Nephron (organoid): Measurements from ENCODE around the gene CALN1.
"Not testable (repeated sequence)": the region's sequence is repeated elsewhere in the genome, so short reads cannot be mapped to it uniquely, and the experiment has no call there.

Source experiments
- H3K27ac Mint-ChIP-seq, 3 experiments: 2 replicates each; pipeline ENCODE4 v1.8.0; 2020; ENCODE audit warnings: mixed read lengths in 3 of 3, mild to moderate bottlenecking in 2 of 3, moderate library complexity in 1 of 3
- H3K27me3 Mint-ChIP-seq: 2 replicates; pipeline ENCODE4 v1.8.0; 2021; ENCODE audit warnings: low read depth, mild to moderate bottlenecking, moderate library complexity, mixed read lengths
- H3K36me3 Mint-ChIP-seq: 2 replicates; pipeline ENCODE4 v1.8.0; 2020; ENCODE audit warnings: low read depth, mixed read lengths
- H3K4me1 Mint-ChIP-seq: 2 replicates; pipeline ENCODE4 v1.8.0; 2020; ENCODE audit warnings: mixed read lengths
- H3K4me3 Mint-ChIP-seq, 3 experiments: 2 replicates each; pipeline ENCODE4 v1.8.0; 2020; ENCODE audit warnings: mild to moderate bottlenecking in 3 of 3, mixed read lengths in 3 of 3, moderate library complexity in 2 of 3
- H3K9me3 Mint-ChIP-seq: 2 replicates; pipeline ENCODE4 v1.8.0; 2020; ENCODE audit warnings: mixed read lengths
- TF ChIP-seq, protein P1 (sequence below), 3 experiments: fragments of 200-600 bp; sonication (generic); IDR thresholded peaks; one replicate each; pipeline ENCODE4 v1.5.0; 2021; ENCODE audit warnings: antibody characterized with exemption in 3 of 3; ENCODE audit not compliant: unreplicated experiment in 3 of 3

The CALN1 gene

GRCh38 chr7:72213769-72214168 lies 198.4 kb downstream of the CALN1 start:
- no peak overlapping the region for H3K4me3 Mint-ChIP-seq
- TF ChIP-seq, protein P1, sequence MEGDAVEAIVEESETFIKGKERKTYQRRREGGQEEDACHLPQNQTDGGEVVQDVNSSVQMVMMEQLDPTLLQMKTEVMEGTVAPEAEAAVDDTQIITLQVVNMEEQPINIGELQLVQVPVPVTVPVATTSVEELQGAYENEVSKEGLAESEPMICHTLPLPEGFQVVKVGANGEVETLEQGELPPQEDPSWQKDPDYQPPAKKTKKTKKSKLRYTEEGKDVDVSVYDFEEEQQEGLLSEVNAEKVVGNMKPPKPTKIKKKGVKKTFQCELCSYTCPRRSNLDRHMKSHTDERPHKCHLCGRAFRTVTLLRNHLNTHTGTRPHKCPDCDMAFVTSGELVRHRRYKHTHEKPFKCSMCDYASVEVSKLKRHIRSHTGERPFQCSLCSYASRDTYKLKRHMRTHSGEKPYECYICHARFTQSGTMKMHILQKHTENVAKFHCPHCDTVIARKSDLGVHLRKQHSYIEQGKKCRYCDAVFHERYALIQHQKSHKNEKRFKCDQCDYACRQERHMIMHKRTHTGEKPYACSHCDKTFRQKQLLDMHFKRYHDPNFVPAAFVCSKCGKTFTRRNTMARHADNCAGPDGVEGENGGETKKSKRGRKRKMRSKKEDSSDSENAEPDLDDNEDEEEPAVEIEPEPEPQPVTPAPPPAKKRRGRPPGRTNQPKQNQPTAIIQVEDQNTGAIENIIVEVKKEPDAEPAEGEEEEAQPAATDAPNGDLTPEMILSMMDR (IDR thresholded peaks at IDR 0.05; ENCODE audit: unreplicated experiment in 3 of 3) = no peak
- peaks cover 26% of the 10 kb centered on the region for H3K27me3 Mint-ChIP-seq
- no peaks in the 10 kb centered on the region for H3K9me3 Mint-ChIP-seq
- H3K36me3 Mint-ChIP-seq = no peaks in the 10 kb centered on the region
- H3K27ac Mint-ChIP-seq = no peak overlapping the region
- H3K4me1 Mint-ChIP-seq = no peaks in the 10 kb centered on the region

DNA sequence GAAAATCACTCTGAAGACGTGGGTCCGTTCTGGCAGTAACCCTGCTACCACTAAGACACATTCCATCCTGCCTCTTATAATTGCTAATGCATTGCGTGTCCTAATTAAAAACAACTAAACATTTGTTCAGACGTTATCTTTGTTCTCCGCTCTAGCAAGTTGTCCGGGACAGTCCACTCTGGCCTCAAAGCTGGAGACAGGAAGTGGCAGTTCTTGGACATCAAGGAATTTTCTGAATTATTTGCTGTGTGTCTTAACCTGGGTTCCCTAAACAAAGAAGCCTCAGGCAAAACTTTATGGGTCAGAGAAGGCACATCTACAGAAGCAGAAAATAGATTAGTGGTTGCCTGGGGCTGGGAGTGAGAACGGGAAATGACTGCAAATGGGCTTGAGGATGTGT lies 199.1 kb downstream of the CALN1 start:
- TF ChIP-seq, protein P1 (IDR thresholded peaks at IDR 0.05; ENCODE audit: unreplicated experiment in 3 of 3) = no peak
- no peak overlapping the region for H3K4me3 Mint-ChIP-seq
- no peaks in the 10 kb centered on the region for H3K9me3 Mint-ChIP-seq
- H3K4me1 Mint-ChIP-seq = no peaks in the 10 kb centered on the region
- H3K27me3 Mint-ChIP-seq = peaks cover 31% of the 10 kb centered on the region
- no peaks in the 10 kb centered on the region for H3K36me3 Mint-ChIP-seq
- no peak overlapping the region for H3K27ac Mint-ChIP-seq

DNA sequence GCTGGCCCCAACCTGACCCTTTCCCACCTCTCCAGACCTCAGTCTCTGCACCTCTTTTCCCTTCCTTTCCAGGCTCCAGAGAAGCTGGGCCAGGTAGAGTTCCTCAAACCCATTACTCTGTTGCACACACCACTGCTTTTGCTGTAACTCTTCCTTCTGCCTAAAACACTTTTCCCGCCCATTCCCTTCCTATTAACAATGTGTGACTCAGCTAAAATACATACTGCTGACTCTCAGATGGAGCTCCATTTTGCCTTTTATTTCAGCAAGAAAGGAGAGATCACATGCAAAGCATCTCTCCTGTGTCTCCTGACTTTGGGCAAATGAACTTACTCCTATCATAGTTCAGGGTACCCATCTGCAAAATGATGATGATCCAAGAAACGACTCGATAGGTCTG lies 201.0 kb downstream of the CALN1 start:
- TF ChIP-seq, protein P1 (IDR thresholded peaks at IDR 0.05; ENCODE audit: unreplicated experiment in 3 of 3) = no peak
- H3K4me3 Mint-ChIP-seq = no peak overlapping the region
- peaks cover 39% of the 10 kb centered on the region for H3K27me3 Mint-ChIP-seq
- no peak overlapping the region for H3K27ac Mint-ChIP-seq
- H3K9me3 Mint-ChIP-seq = peaks cover 2% of the 10 kb centered on the region
- H3K4me1 Mint-ChIP-seq = no peaks in the 10 kb centered on the region
- no peaks in the 10 kb centered on the region for H3K36me3 Mint-ChIP-seq

DNA sequence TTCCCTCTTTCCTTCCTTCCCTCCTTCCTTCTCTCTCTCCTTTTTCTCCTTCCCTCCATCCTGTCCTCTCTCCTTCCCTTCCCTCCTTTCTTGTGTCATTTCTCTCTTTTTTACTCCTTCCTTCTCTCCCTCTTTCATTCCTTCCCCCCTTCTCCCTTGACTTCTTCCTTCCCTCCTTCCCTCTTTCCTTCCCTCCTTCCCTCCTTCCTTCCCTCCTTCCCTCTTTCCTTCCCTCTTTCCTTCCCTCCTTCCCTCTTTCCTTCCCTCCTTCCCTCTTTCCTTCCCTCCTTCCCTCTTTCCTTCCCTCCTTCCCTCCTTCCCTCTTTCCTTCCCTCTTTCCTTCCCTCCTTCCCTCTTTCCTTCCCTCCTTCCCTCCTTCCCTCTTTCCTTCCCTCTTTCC lies 203.1 kb downstream of the CALN1 start:
- H3K36me3 Mint-ChIP-seq, H3K27ac Mint-ChIP-seq, H3K4me1 Mint-ChIP-seq, H3K4me3 Mint-ChIP-seq, H3K9me3 Mint-ChIP-seq: not testable (repeated sequence)
- peaks cover 39% of the 10 kb centered on the region for H3K27me3 Mint-ChIP-seq

DNA sequence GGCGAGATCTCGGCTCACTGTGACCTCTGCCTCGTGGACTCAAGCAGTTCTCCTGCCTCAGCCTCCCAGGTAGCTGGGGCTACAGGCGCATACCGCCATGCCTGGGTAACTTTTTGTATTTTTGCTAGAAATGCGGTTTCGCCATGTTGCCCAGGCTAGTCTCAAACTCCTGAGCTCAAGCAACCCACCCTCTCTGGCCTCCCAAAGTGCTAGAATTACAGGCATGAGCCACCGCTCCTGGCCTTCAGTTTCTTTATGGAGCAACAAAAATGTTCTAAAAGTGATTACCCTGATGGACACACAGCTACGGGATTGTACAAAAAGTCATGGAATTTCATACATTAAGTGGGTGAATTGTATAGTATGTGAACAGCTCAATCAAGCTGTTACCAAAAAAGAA lies 216.0 kb downstream of the CALN1 start:
- no peak overlapping the region for H3K4me3 Mint-ChIP-seq
- H3K36me3 Mint-ChIP-seq = no peaks in the 10 kb centered on the region
- no peaks in the 10 kb centered on the region for H3K9me3 Mint-ChIP-seq
- H3K4me1 Mint-ChIP-seq = no peaks in the 10 kb centered on the region
- no peak overlapping the region for H3K27ac Mint-ChIP-seq
- peaks cover 14% of the 10 kb centered on the region for H3K27me3 Mint-ChIP-seq
- TF ChIP-seq, protein P1 (IDR thresholded peaks at IDR 0.05; ENCODE audit: unreplicated experiment in 3 of 3) = no peak

- Mint-ChIP-seq H3K9me3 (no peaks in the 10 kb centered on the region), H3K4me1 (no peaks in the 10 kb centered on the region), H3K27ac (no peak overlapping the region), H3K4me3 (no peak overlapping the region), H3K36me3 (no peaks in the 10 kb centered on the region), H3K27me3 (peaks cover 8% of the 10 kb centered on the region)
- TF ChIP-seq, protein P1 (IDR thresholded peaks at IDR 0.05; ENCODE audit: unreplicated experiment in 3 of 3) = no peak
Measured at GRCh38 chr7:72190919-72191318, 221.2 kb downstream of the CALN1 start.
